NCI-H526 treated with DMSO at 0.1 percent for 48 hours (cell line): ENCODE results near the gene UBE2L3.
"Not testable (repeated sequence)": the region's sequence is repeated elsewhere in the genome, so short reads cannot be mapped to it uniquely, and the experiment has no call there.

Experiments used
- DNase-seq: peaks from one replicate; lab custom pipeline; 2025; lab: John Stamatoyannopoulos, UW

Gene UBE2L3

DNA sequence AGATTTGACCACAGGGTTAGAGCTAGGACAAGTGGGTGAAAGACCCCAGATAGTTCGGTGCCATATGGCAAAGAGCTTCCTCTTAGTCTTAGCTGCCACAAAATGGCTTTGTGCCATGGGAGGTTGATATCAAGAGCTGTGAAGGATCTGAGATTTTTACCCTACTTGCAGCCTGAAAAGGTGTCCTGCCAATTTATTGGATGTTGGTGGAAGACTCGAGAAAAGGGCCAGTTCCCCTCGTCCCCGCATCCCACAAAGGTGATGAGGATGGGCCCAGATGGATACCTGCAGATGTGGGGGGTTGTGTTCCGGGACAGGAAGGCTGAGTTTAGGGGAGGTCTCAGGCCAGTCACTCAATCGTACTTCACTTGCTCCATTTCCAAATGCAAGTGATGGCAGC lies 35.1 kb downstream of the UBE2L3 start:
- no peak for DNase-seq

DNA sequence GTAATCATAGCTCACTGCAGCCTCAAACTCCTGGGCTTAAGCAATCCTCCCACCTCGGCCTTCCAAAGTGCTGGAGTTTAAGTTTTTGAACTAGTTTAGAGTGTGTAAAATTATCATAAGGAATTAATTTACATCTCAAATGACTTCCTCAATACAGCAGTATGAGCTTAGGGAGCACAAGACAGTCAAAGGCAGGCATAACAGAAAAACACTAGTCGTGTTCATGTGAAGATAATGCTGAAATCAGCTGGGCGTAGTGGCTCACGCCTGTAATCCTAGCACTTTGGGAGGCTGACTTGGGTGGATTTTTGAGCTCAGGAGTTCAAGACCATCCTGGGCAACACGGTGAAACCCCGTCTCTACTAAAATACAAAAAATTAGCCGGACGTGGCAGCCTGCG lies 36.5 kb downstream of the UBE2L3 start:
- no peak for DNase-seq

DNA sequence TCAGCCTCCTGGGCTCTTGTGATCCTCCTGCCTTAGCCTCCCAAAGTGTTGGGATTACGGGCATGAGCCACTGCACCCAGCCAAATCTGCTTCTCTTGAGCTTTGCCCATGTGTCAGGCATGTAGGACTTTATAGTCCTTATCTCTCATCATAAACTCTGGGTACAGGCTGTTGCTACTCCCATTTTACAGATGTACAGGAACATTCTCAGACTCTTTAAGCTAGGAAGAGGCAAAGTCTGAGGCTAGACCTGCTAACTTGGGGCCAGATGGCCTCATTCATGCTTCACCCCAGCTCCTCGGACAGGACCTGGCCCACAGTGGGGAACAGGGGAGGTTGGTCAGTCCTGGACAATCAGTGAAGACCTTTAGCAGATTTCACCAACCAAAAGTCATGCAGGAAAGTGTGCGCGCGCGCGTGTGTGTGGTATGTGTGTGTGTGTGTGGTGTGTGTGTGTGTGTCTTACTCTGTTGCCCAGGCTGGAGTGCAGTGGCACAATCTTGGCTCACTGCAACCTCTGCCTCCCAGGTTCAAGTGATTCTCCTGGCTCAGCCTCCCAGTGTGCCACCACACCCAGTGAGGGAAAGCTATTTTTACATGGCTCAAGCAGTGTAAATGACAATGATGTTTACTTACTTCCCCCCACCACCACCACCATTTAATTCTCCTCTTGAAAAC lies 38.5 kb downstream of the UBE2L3 start:
- no peak for DNase-seq

DNA sequence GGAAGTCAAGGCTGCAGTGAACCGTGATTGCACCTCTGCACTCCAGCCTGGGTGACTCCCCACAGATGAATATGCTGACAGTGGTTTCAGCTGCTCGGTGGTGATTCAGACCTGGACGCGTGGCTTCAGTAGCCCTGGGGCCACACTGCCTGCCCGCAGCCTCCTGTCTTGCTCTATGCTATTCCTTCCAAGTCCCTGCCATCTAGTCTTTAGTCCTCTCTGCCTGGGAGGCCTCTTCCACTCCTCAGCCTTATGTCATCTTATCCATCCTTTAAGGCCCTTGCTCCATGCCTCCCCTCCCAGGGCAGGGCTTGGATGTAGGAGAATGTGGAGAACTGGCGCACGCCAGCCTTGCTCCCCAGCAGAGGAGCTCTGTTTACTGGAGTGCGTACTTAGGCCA lies 39.3 kb downstream of the UBE2L3 start:
- no peak for DNase-seq

DNA sequence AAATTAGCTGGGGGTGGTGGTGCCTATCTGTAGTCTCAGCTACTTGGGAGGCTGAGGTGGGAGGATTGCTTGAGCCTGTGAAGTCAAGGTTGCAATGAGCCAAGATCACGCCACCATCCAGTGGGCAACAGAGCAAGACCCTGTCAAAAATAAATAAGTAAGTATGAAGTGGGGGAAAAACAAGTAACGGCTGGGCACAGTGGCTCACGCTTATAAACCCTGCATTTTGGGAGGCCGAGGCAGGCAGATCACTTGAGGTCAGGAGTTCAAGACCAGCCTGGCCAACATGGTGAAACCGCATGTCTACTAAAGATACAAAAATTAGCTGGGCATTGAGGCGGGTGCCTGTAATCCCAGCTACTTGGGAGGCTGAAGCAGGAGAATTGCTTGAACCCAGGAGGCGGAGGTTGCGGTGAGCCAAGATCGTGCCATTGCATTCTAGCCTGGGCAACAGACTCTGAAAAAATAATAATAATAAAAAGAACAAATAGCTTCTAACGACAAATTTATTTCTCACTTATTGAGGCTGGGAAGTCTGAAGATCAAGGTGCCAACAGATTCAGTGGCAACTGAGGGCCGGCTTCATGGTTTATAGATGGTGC lies 42.1 kb downstream of the UBE2L3 start:
- DNase-seq = not testable (repeated sequence)

DNA sequence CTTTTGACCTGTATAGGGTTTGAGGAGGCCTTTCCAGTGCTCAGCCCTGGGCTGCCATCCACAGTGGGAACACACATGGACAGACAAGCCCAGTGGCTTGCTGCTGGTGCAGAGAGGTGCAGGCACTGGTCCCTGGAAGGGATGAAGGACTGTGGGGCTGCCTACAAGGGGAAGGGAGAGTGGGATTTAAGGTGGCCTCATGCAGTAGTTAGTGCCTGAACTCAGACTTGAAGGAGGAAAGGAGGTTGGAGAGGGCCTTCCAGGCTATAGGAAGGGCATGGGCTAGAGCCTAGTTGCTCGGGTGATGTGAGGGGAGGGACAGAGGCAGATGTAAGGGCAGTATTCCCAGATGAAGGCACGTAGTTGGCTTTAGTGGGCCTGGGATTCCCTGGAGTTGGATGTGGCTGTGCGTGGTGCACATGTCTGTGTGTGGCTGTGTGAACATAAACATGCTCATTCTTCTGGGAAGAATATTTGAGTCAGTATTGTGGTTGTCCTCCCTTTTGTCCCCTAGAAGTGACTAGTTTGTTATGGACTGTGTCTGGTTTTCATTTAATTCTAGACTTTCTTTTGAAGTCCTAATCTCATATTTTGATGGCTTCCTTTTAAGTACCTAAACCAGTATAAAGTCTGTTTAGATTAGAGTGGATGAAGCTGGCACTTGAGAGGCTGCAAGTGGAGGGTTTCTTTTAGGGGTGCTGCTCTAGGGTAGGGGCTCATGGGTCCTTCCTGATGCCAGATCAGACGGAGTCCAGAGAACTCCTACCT lies 43.9 kb downstream of the UBE2L3 start:
- DNase-seq = no peak

DNA sequence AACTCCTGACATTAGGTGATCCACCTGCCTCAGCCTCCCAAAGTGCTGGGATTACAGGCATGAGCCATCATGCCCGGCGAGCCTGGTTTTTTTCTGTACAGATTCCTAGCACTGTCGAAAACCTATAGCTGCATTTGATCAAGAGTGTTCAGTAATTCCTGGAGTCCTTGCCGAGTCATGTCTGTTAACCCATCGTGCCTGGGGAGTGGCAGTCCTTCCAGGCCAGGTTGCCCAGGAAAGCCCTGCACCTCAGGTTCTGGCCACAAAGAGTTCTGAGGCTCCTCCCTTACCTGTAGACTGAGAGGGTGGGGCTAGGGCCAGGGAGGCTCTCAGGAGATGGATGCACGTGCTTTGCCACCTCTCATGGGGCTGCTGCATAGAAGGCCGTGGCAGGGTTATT lies 45.3 kb downstream of the UBE2L3 start:
- no peak for DNase-seq

DNA sequence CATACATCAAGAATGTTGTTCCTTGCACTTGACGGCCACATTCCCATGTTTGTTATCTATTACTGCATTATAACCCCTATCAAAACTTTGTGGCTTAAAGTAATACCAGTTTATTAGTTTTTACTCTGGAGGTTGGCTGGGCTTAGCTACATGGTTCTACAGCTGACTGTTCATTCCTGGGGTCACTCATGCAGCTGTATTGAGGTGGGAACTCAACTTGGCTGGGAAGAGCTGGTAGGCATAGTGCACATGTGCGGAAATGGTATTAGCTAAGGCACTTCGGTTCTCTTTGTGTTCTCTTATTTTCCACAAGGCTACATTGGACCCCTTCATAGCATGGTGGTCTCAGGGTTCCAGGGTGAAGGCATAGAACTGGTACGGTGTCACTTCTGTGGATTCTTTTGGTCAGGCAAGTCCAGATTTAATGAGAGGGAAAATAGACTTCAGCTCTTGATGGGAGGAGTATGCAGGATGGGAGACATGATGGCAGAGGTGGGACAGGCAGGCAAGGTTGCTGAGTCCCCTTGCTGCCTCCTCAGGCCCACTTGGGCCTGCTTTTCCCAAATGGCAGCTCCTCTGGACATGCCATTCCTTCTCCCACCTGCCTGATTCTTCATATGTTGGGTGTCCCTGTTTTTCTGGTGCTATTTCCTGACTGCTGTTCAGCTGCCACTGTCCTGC lies 46.2 kb downstream of the UBE2L3 start:
- DNase-seq = no peak

DNA sequence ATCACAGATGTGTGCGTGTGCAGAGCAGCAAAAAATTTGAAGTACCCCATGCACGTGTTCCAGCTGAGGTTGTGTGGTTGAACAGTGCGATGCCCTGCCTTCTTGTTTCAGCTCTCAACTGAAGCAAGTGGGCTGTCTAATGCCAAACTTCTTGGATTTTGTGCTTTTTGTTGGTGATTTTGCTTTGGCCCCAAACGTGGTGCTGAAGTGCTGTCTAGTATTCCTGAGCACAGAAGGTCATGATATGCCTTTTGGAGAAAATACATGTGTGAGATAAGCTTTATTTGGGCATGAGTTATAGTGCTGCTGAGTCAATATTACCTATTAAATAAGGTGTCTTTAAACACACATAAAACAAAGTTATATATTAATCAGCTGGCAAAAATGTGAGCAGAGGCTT lies 48.2 kb downstream of the UBE2L3 start:
- DNase-seq = no peak

DNA sequence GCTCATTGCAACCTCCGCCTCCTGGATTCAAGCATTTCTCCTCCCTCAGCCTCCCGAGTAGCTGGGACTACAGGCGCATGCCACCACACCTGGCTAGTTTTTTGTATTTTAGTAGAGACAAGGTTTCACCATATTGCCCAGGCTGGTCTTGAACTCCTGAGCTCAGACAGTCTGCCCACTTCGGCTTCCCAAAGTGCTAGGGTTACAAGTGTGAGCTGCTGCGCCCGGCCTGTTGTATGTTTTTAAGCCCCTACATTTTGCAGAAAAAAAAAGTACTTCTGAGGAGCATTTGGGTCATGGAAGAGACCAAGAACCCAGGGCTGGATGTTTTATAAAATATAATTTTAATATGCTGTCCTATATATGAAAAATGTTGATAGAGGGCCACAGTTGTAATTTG lies 49.8 kb downstream of the UBE2L3 start:
- not testable (repeated sequence) for DNase-seq

DNA sequence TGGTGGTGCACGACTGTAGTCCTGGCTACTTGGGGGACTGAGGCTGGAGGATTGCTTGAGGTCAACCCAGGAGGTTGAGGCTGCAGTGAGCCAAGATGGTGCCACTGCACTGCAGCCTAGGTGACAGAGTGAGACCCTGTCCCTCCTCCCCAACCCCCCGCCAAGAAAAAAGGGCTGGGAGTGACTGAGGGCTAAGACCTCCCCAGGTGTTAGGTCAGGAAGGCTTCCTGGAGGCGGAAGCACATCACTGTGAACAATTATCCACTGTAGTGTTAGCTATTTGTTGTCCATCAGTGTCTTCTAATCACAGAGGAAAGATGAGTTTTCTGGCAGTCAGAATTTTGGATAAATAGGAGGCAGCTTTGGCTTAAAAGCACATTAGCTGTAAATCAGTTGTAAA lies 53.5 kb downstream of the UBE2L3 start:
- no peak for DNase-seq

DNA sequence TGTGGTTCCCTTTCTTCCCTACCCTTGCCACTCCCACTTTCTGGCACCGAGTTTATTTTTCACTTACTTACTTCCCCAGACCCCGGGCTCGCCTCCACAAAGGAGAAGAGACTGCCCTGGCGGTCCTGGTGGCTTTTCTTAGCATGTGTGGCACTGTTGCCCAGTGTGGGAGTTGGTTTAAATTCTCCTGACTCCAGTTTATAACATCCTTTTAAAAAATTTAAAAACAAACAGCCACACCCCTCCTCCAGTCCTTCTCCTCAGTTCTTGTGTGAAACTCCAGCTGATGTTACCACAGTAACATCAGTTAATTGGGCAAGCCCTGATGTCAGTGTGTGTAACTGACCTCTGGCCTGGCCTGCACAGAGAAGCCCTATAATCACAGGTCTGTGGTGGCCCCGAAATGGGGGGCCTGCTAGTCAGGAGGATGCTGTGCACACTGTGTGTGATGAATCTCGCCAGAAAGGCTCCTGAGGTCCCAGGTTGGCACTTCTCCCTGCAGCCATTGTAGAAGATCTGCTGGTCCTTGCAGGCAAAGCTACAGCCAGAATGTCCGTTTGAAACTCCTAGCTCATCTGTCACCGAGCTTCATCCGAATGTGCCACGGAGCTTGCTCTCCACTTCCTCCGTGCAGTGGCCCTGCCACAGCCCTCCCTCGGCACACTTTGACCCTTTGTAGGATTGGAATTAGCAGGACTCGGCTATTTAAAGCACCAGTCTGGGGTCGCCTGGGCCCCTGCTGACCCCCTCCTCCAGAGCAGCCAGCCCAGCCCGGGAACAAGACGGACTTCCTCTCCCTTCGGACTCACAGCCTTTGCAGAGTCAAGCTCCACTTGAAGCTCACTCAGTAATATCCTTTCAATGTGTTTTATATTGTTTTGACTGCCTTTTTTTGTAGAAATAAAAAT lies 54.8 kb downstream of the UBE2L3 start:
- DNase-seq = no peak

DNA sequence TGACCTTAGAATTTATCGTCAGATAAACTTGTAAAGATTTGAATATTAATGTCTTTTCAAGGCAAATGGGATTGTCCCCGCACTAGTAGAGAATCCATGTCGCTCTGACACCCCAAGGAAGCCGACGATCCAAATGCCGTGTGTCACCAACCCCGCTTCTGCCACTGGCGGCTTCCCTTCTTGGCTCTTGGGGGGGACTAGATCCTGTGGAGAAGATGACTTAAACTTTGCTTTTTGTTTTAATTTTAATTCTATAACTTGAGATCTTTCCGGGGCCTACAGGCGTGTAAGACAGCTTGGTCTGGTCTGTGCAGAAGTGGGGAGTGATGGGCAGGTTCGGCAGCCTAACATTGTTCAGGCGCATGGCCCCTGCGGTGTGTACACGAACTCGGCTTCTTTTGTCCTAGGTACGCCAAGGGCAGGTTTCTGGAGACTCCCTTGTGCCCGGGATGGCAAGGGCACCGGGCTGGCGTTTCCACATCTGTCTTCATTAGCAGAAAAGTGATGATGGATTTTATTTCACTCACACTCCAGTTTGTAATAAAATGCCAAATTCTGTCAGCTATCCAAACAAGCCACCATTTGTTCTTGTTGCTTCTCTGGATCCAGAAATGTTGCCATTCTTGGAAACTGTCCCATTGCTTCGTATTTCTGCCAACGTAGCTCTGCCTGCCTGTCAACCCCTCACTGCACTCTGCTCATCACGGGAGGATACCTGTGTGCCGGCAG lies 55.6 kb downstream of the UBE2L3 start:
- no peak for DNase-seq

DNA sequence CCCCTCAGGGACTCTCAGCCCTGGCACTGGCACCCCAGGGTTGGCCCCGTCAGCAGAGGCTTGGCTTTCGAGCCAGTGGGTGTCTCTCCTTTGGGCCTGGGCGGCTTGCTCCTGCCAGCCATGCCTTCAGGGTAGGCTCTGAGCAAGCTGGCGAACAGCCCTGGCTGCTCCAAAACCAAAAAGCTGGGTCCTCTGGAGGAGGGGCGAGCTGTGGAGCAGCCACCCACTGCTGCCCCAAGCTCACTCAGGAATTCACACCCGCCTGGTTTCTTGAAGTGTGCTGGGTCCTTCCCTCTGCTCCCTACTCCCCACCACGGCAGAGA lies 56.1 kb downstream of the UBE2L3 start:
- DNase-seq = no peak

DNA sequence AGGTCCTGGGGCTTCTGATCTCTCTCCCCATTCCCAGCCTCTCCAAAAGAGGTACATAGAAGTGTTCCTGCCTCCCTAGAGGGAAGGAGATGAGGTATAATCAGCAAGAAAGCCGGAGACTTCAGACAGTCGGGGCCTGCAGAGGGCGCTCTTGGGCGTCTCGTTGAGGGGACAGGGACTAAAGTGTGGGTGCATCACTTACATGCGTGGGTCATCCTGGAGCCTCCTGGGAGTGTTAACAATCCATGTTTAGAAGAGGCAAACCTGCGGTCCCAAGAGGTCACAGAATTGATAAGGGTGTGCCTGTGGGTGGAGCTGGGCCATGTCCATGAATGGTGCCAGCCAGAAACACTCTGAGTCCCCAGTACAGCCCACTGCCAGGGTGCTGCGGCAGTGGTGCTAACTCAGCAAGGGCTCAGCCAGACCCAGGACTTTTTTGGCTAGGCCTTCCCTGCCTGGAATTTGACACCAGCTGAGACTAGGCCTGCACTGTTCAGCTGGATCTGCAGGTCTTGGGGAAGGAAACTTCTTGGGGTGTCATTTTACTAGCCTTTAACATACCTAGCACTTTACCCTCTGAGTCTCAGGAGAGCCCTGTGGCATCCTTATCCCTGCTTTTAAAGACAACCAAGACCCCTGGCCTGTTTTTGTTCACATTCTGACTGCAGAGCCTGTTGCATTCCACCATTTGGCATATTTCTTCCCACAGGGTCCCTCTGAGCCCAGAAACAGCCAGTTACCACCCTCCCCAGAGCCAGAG lies 56.8 kb downstream of the UBE2L3 start:
- no peak for DNase-seq

DNA sequence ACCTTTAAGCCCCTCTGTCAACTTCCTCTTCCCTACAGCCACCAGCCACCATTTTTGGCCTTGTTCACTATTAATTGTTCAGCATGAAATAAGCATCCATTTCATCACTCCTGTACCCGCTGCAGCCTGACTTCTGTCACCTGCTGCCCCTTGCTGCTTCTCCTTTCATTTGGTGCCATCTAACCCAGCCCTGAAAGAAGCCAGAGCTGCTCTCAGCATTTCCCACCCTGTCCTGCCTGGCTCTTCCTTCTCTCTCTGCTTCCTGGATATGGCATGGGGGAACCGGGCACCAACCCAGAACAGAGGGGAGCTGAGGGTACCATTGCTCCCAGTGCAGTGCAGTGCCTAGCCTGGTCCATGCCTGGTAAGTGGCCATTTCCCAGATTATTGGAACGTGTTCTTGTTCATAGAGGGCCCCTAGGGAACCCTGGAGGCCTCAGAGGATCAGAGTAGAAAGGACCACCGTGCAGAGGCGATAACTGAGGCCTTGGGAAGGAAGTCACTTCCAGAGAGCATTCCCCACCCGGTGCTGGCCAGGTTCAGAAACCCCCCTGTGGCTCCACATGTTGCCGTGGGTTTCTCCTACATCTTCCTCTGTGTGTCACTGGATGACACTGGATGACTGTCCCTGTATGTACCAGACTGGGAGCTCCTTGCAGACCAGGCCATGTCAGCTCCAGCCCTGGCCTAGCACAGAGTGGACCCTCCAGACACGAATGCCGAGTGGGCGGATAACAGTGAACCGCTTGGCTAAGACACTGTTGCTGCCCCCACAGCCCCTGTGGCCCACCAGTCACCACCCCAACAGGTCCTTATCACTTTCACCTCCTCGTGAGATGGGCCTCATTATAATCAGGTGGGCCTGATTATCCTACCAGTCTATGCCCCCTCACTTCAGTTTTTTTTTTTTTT lies 57.6 kb downstream of the UBE2L3 start:
- no peak for DNase-seq

DNA sequence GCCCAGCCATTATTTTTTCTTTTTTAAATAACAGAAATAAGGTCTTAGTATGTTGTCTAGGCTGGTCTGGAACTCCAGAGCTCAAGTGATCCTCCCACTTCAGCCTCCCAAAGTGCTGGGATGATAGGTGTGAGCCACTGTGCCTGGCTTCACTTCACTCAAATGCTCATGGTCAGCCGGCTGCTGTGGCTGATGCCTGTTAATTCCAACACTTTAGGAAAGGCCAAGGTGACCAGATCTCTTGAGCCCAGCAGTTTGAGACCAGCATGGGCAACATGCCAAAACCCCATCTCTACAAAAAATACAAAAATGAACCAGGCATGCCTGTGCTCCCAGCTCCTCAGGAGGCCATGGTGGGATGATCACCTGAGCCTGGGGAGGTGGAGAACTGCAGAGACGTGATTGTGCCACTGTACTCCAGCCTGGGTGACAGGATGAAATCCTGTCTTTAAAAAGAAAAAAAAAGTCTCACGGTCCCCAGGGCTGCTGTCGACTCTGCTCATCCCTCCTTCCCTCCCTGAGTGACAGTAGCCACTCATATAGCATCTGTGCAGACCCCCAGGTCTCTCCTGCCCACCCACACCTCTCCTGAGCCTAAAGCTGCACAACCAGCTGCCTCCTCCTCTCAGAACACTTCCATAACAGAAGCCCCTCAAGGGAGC lies 58.7 kb downstream of the UBE2L3 start:
- DNase-seq = no peak

DNA sequence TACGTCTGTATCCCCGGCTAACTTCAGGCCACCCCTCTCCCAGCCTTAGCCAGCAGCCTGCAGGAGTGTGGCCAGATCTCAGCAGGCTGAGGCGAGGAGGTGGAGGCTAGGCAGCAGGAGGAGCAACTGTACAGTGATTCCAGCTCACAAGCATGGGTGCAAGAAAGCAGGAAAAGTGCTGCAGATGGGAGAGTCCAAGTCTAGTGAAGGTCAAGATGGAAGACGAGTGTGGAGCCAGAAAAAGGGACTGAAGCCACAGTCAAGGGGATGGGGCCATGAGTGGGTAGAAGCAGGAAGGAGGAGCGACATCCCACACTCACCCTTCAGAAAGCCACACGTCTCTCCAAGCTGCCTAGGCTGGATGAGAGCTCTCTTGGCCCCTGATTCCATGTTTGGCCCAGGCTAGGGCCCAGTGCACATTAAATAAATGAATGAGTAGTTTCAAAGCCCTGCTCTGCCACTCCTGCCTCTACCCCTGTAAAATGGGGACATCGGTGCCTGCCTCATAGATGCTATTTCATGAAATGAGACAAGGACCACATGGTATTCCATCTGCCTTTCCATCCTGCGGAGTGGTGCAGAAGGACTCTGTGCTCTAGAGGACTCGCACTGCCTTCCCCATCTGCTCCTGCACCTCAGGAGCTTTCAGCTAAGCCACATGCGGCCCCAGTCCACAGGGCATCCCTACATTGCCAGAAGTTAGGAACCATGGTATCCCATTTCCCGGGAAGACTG lies 59.4 kb downstream of the UBE2L3 start:
- no peak for DNase-seq
